ENCODE data around the gene TMEM92.
A peak's percentile ranks its signal among the peaks of the same experiment; 100 is the strongest.
"Not testable (repeated sequence)": the region's sequence is repeated elsewhere in the genome, so short reads cannot be mapped to it uniquely, and the experiment has no call there.

The TMEM92 gene

GRCh38 chr17:50262001-50262794, 12.1 kb upstream of the TMEM92 start:
- no peak for DNase-seq

GRCh38 chr17:50263331-50264262, 10.7 kb upstream of the TMEM92 start:
- DNase-seq, result peak; percentile 44

- peak; percentile 54 for DNase-seq
Measured at GRCh38 chr17:50264263-50265113, 9.8 kb upstream of the TMEM92 start.

- peak; percentile 50 for DNase-seq
Measured at GRCh38 chr17:50265212-50265611, 9.1 kb upstream of the TMEM92 start.

- DNase-seq, result peak; percentile 37
Measured at GRCh38 chr17:50265690-50266315, 8.5 kb upstream of the TMEM92 start.

GRCh38 chr17:50266384-50267073, 7.7 kb upstream of the TMEM92 start:
- DNase-seq, result peak; percentile 57

- peak; percentile 46 for DNase-seq
Measured at GRCh38 chr17:50267074-50267841, 7.0 kb upstream of the TMEM92 start.

- peak; percentile 31 for DNase-seq
Measured at GRCh38 chr17:50268026-50268425, 6.2 kb upstream of the TMEM92 start.

- DNase-seq, result peak; percentile 31
Measured at GRCh38 chr17:50268743-50269275, 5.5 kb upstream of the TMEM92 start.

GRCh38 chr17:50269477-50270434, 4.5 kb upstream of the TMEM92 start:
- DNase-seq, result peak; percentile 84

- DNase-seq, result peak; percentile 37
Measured at GRCh38 chr17:50270435-50271362, 3.6 kb upstream of the TMEM92 start.

- not testable (repeated sequence) for DNase-seq
Measured at GRCh38 chr17:50271363-50271750, 2.9 kb upstream of the TMEM92 start.

- peak; percentile 56 for DNase-seq
Measured at GRCh38 chr17:50272246-50272645, 2.0 kb upstream of the TMEM92 start.

- peak; percentile 85 for DNase-seq
Measured at GRCh38 chr17:50272711-50273653, 1.3 kb upstream of the TMEM92 start.

GRCh38 chr17:50273654-50274040, 619 bp upstream of the TMEM92 start:
- peak; percentile 46 for DNase-seq

- DNase-seq, result no peak
Measured at GRCh38 chr17:50274897-50275221, 593 bp downstream of the TMEM92 start.

GRCh38 chr17:50275279-50275678, 1.0 kb downstream of the TMEM92 start:
- no peak for DNase-seq

Data from activated effector memory CD4-positive, alpha-beta T cell treated with anti-CD3 and anti-CD28 coated beads, Interleukin-2, amount 50 U/mL, for 16 hours (primary cell).